Fibroblast of lung (primary cell): Measurements from ENCODE around the gene NAB1.

Experiments used
- CTCF ChIP-seq, 2 donors: IDR thresholded peaks in 1 of 2; conservative IDR thresholded peaks in 1 of 2; 1 replicate in 1 of 2; 2 replicates in 1 of 2; pipeline ENCODE4 v1.5.1; 2011 to 2012; ENCODE audit warnings: low read length in 2 of 2, control low read depth in 1 of 2, inconsistent platforms in 1 of 2, low read depth in 1 of 2, mild to moderate bottlenecking in 1 of 2
- EZH2 ChIP-seq: IDR thresholded peaks from 2 replicates; pipeline ENCODE4 v1.5.1; 2012; ENCODE audit warnings: low read length, control low read depth, mild to moderate bottlenecking; ENCODE audit errors: missing control alignments

- TF ChIP-seq CTCF (conservative IDR thresholded peaks at IDR 0.05 in 1 of 2, IDR thresholded peaks at IDR 0.05 in 1 of 2; ENCODE audit: low read depth in 1 of 2, low read length in 2 of 2), result no peak
- TF ChIP-seq EZH2, result no peak
Observed at GRCh38 chr2:190736355-190736754, 87.5 kb downstream of the NAB1 start.
